ENCODE measurements around the gene IDH3B. TPM values are rescaled to one million over a fixed set of nuclear protein-coding genes. Genes with fewer than 3 reads are reported as not detected.

Gene IDH3B
- total RNA-seq, 1 donor from 2014 or later, result 79.8 TPM

DNA sequence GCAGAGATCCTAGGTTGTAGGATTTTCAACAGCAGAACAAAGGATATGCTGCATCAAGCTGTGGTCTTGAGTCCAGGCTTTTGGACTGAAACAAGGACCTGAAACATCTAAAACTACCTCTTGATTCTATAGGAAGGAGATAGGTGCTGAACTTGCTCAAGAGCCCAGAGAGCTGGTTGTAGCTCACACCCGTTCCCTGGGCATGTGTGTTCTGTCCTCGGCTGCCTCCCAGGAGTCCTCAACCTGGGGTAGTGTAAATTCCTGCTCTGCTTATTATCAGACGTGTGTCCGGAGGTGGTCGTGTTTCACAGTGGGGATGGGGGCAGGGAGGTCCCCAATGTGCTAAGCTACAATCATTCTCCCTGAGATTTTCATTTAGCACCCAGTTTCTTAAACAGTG is 6.8 kb downstream of the IDH3B start:
- no peak for DNase-seq (ENCODE audit: low spot score)

DNA sequence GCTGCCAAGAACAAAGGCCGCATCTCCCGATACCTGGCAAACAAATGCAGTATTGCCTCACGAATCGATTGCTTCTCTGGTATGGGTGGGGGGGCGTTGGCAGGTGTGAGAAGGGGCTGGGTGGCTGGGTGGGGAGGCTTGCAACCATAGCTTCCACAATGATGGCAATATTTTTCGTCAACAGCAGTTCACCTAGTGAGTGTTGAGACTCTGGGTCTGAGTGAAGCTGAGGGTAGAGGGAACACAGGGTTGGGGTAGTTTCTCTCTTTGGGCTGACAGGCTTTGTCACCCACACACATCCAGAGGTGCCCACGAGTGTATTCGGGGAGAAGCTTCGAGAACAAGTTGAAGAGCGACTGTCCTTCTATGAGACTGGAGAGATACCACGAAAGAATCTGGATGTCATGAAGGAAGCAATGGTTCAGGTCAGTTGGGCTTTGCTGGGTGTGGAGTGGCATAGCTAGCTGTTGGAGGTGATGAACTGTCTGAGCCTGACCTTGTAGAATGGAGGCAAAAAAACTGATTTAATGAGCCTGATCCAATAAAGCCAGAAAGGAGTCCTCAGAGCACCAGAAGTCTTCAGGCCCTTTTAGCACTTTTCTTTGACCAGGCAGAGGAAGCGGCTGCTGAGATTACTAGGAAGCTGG is 7.4 kb downstream of the IDH3B start:
- DNase-seq (ENCODE audit: low spot score), result no peak

DNA sequence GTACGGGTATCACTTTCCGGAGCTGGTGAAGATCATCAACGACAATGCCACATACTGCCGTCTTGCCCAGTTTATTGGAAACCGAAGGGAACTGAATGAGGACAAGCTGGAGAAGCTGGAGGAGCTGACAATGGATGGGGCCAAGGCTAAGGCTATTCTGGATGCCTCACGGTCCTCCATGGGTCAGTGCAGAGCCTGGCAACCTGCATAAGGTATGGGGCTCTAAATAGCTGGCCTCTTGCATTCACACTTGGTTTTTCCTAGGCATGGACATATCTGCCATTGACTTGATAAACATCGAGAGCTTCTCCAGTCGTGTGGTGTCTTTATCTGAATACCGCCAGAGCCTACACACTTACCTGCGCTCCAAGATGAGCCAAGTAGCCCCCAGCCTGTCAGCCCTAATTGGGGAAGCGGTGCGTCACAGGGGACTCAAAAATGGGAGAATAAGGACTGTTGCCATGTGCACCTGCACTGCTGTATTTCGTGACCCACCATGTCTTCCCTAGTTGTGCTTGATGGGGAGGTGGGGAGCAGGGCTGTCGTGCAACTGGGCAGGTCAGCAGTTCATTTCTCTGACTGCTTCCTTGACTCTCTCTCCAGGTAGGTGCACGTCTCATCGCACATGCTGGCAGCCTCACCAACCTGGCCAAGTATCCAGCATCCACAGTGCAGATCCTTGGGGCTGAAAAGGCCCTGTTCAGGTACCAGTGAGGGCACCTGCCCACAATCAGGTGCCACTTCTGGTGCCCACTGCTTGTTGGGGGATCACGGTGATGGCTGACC is 8.5 kb downstream of the IDH3B start:
- DNase-seq (ENCODE audit: low spot score), result no peak

- no peak for DNase-seq (ENCODE audit: low spot score)
Measured at GRCh38 chr20:2654831-2655230, 9.2 kb downstream of the IDH3B start.

GRCh38 chr20:2654384-2654822 is 9.6 kb downstream of the IDH3B start:
- no peak for DNase-seq (ENCODE audit: low spot score)

DNA sequence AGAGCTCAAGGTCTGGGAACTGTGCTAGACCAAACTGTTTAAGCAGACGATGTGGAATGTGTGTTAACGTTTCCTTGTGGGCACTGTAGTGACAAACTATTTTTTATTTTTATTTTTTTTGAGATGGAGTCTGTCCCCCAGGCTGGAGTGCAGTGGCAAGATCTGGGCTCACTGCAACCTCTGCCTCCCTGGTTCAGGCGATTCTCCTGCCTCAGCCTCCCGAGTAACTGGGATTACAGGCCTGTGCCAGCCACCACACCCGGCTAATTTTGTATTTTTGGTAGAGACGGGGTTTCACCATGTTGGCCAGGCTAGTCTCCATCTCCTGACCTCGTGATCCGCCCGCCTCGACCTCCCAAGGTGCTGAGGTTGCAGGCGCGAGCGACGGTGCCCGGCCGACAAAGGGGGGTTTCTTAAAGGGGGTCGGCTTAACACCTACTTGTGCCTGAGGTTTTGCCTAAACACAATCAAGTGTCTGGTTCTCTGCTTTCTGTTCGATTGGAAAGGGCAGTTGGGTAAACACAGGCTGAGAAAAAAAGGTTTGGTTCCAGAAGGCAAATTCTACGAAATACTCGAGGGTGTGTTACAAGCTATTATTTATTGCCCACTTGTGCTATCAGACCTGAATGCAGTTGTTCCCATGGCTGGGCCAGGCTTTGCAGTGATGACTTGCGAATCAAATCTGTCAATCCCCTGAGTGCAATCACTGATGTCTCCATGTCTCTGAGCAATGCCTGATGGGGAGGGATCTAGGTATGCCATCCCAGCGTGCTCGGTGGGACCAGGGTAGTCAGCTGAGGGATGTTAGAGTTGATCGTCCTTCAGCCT is 10.2 kb downstream of the IDH3B start:
- no peak for DNase-seq (ENCODE audit: low spot score)

GRCh38 chr20:2652724-2653555 is 11.1 kb downstream of the IDH3B start:
- DNase-seq (ENCODE audit: low spot score), result no peak

DNA sequence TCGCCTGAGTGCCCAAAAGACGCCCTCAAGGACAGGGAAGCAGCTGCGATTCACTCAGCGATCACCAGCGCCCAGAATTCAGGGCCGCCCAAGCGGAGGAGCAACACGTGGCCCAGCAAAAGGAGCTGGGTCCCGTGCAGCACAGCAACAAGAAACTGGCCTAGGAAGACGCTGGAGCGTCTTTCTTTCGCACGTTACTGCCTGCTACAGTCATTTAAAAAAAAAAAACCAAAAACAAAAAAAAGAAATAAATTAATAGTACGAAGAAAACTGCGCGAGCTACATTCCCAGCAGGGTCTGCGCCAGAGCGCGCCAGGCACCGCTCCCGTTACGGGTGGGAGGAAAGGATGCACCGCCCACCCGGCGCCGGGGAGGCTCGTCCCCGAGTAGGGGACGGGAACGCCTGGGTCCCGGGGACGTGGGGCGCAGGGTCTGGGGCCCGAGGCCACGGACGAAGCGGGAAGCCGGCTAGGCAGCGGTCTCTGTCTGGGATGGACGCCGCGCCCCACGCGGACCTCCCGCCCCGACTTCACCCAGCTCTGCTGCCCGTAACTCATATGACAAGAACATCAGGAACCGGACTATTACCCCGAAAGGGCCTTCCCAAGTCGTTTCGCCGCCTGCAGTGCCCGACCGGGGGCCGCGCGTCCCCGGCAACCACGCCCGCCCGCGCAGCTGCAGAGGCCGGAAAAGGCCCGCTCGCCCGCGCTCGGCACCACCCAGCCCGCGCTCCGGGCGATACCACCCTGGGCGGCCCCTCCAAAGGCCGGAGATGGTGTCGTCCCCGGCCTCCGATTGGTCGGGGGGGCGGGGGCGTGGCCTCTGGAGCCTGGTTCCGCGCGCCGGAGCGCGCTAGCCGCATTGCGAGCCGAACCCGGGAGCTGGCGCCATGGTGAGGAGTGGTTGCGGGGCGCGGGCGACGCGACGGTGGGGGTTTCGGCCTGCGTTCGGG is 12.0 kb downstream of the IDH3B start, which contains the start of gene NOP56:
Gene NOP56 (plus strand): TSS at position 861 of the 952 bp plus-strand sequence. CDS start 29 bp downstream, at position 890.
- DNase-seq (ENCODE audit: low spot score), result peak; percentile 93

- DNase-seq (ENCODE audit: low spot score), result no peak
Measured at GRCh38 chr20:2643708-2644107, 20.3 kb downstream of the IDH3B start.

DNA sequence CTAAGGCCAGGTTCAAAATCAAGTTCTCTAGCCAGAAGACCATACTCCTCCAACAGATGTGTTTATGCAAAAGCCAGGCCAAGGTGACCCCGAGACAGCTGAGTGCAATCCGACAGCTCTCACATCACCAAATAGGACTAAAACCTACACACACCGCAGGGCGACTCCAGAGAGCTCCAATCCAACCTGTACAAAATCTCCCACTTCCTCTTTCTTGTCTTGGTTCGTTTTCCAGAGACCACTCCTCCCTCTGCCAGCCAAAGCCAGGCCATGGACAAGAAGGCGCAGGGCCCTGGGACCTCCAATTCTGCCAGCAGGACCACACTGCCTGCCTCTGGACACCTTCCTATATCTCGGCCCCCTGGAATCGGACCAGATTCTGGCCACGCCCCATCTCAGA is 23.1 kb downstream of the IDH3B start:
- DNase-seq (ENCODE audit: low spot score), result no peak

DNA sequence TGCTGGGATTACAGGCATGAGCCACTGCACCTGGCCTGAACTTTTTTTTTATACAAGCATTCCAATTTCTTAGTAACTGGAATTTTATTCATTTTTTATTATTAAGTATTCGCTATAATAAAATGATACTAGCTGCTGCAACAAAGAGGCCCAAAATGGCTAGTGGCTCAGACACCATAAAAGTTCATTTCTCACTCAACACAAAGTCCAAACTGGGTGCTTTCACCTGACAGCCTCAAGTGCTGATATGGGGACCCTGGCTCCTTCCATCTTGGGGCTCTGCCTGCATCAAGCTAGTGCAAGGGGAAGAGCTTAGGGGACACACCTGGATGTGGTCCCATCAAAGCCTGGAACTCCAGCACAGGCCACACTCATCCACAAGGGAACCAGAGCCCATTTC is 23.8 kb downstream of the IDH3B start:
- no peak for DNase-seq (ENCODE audit: low spot score)

DNA sequence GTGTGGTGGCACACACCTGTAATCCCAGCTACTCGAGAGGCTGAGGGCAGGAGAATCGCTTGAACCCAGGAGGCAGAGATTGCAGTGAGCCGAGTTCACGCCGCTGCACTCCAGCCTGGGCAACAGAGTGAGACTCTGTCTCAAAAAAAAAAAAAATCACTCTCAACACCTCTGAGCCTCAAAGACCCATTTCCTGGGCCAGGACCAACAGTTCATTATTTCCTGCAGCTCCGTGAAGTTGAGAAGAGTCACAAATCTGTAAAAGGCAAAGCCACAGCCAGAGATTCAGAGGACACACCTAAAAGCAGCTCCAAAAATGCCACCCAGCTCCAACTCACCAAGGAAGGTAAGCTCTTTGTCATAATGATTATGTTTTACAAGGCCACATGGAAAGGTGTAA is 26.8 kb downstream of the IDH3B start:
- no peak for DNase-seq (ENCODE audit: low spot score)

- no peak for DNase-seq (ENCODE audit: low spot score)
Measured at GRCh38 chr20:2633381-2633780, 30.6 kb downstream of the IDH3B start.

DNA sequence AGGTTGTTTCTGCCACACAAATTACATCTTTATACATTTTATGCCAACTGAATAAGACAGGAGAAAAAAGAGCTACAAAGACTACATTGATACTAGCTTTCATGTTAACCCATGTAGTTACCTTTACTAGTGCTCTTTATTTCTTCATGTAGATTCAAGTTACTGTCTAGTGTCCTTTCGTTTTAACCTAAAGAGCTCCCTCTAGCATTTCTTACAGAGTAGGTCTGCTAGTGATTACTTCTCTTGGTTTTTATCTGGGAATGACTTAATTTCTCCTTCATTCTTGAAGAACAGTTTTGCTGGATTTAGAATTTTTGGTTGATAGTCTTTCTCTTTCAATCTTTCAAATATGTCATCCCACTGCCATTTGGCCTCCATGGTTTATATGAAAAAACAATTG is 32.8 kb downstream of the IDH3B start:
- no peak for DNase-seq (ENCODE audit: low spot score)

DNA sequence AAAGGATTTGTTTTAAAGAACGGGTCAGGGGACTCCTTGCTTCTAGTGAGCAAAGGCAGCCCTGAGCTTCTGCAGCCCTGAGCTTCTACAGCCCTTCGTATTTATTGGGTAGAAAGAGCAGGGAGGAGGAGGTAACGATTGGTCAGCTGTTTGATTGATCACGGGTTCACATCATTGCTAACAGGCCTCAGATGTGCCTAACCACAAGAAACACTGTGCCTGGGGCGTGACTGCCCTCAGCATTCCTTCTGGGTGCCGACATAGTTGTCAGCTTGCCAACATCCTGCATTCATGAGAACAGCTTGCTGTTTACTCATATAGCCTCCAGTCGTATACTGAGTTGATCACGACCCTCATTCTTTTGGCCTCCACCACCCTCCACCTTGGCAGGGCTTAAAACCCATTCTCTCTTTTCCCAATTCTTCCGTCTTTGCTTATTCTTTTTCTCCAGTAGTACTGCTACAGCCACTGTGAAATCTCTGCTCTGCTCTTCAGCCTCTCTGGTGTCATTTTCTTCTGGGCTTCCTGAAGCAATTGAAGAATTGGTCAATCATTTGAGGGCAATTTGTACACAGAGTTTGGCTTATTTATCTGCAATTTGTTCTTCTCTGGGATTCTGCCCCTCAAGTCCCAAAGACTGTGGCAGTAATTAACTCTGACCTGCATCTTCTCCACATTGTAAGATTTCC is 37.0 kb downstream of the IDH3B start:
- DNase-seq (ENCODE audit: low spot score), result no peak

- no peak for DNase-seq (ENCODE audit: low spot score)
Measured at GRCh38 chr20:2625062-2625461, 39.0 kb downstream of the IDH3B start.

DNA sequence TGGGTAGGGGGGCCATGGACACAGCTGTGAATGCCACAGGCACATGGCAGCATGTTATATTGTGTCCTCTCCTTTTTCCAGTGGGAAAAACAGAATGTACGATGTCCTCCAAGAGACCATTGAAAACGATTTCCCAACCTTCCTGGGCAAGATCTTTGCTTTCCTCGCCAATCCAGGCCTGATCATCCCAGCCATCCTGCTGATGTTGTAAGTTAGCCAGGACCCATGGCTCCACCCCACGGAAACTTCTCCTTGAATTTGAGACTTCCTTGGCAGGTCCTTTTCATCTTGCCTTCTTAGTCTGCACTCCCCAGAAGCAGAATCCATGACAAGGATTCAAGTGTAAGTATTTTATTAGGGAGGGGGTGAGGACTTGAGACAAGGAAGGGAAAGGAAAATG is 39.8 kb downstream of the IDH3B start:
- no peak for DNase-seq (ENCODE audit: low spot score)

- no peak for DNase-seq (ENCODE audit: low spot score)
Measured at GRCh38 chr20:2619961-2620595, 43.9 kb downstream of the IDH3B start.

DNA sequence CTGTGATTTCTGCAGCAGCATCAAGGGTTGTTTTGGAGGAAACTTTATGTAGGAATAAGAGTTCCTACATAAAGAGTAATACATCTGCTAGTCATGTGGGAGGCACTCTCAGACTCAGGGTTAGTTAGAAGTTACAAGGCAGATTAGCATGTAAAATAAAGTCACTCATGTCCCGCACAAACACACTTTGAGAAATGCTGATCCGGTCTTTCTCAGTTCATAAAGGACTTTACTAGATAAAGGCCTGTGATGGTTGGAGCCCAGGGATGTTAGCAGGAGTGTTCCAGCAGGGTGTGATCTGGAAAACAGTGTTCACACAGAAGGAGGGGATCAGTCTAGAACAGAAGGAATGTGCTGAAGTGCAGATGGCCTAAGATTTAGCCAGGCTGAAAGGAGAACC is 44.7 kb downstream of the IDH3B start:
- no peak for DNase-seq (ENCODE audit: low spot score)

Measured in ureter (tissue), 1 donor.